GM10266 (cell line): ENCODE results near the gene CRYBA2.

Source experiments
- DNase-seq: peaks from one replicate; pipeline ENCODE4 v3.0.0; 2012; ENCODE audit errors: extremely low spot score
- CTCF ChIP-seq: IDR thresholded peaks from 2 replicates; pipeline ENCODE4 v1.5.1; 2012; ENCODE audit warnings: mild to moderate bottlenecking, low read depth; ENCODE audit not compliant: control insufficient read depth, insufficient read depth; ENCODE audit errors: missing control alignments

The CRYBA2 gene

DNA sequence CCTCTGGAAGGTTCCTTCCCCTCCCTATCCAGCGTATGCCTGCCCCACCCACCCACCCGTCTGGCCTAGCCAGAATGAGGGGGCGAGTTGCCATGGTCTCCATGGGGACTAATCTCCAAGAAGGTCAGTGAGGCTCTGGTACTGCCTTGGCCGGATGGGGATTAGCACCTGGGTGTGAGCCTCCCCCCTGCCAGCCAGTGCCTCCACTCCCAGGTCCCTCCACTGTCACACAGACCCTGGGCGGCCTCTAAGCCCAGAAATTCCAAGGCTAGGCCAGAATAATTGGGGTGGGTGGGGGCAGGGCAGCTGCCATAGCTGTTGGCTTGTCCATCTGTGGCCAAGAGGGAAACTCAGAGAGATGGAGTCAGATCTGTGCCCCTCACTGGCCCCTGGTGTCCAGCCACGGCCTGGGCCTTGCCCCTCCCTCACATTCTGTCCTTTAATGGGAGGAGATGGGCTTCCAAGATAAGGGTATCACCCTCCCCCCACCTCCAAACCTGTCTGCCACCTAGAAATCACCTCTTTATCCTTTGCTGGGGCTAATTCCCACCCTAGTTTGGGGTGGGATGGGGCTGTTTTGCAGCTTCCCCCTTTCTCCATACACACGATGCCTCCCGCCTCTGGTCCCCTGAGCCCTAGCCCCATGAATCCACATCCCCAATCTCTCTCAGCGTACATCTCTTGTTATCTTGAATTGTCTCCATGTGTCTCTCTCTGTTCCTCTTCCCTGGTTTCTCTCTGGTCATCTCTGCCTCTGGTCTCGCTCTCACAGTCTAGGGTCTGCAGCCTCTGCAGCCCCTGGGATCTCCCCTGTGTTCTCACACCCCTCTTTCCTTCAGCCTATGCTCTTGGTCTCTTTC lies 6.0 kb upstream of the CRYBA2 start:
- peak; percentile 48 for DNase-seq
- TF ChIP-seq CTCF: no peak

DNA sequence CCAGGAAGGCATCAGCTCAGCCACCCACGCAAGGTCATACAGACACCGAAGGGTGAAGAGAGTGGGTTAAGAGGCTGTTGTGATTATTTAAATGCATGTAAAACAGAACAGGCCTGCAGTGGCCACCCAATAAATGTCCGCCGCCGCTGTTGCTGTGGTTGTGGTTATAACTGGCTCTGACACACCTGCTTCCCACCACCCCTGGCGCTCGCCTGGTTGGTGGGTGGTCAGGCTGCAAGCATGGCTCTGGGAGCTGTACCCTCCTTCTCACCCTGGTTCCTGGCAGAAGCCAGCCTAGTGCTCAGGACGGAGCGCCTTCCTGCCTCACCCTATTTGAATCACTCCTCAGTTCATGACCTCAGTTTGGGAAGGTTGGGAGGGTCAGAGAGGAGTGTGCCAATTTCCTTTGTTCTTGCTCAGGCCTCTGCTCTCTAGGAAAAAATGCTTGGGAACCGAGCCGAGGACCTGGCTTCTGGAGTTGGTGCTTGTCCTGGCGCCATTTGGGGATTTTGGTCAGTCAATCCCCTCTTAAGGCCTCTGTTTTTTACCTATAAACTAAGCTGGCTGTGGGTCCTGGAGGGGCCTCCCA lies 5.3 kb upstream of the CRYBA2 start:
- DNase-seq: no peak
- TF ChIP-seq CTCF: no peak

DNA sequence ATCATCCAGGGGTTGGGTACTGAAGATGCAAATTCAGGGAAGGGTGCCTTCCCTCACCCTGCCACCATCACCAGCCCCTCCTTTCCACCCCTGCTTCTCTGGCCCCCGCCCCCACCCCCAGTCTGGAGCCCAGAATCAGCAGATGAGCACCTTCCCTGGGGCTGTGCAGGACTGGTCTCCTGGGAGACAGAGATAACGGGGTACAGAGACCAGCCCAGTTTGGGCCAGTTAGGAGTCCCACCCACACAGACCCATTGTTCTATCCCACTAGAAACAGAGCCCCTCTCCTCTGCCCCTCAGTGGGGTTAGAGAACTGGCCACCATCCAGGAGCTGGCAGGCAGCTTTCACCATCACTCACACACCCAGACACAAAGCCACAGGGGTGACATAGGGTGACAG lies 4.5 kb upstream of the CRYBA2 start:
- peak; percentile 33 for DNase-seq
- no peak for TF ChIP-seq CTCF

GRCh38 chr2:218996937-218997336 lies 3.7 kb upstream of the CRYBA2 start:
- peak; percentile 38 for DNase-seq

GRCh38 chr2:218995972-218996711 lies 2.9 kb upstream of the CRYBA2 start:
- peak; percentile 94 for DNase-seq
- peak; percentile 82 for TF ChIP-seq CTCF

More at GRCh38 chr2:218996937-218997336, 3.7 kb upstream of the CRYBA2 start:
- TF ChIP-seq CTCF: no peak

- DNase-seq: no peak
- TF ChIP-seq CTCF: no peak
These were observed 2.3 kb upstream of the CRYBA2 start for GRCh38 chr2:218995561-218995960.
